Mononuclear cell (primary cell): Measurements from ENCODE around the gene CTDSP2. TPM values are rescaled to one million over a fixed set of nuclear protein-coding genes. Genes with fewer than 3 reads are reported as not detected.
"Not testable (repeated sequence)": the region's sequence is repeated elsewhere in the genome, so short reads cannot be mapped to it uniquely, and the experiment has no call there.

ENCODE experiments used
- H3K27me3 ChIP-seq: 2 replicates; pipeline ENCODE4 v1.6.0; 2011; ENCODE audit warnings: low read length, control low read depth; ENCODE audit not compliant: insufficient read depth
- H3K4me1 ChIP-seq: 2 replicates; pipeline ENCODE4 v1.5.1; 2011; ENCODE audit warnings: mild to moderate bottlenecking, low read length, control low read depth; ENCODE audit not compliant: insufficient read depth
- H3K4me3 ChIP-seq: 2 replicates; pipeline ENCODE4 v1.5.1; 2011; ENCODE audit warnings: mild to moderate bottlenecking, low read length, moderate library complexity
- H3K9me3 ChIP-seq: 2 replicates; pipeline ENCODE4 v1.5.1; 2011; ENCODE audit warnings: low read depth, mild to moderate bottlenecking, control low read depth, low read length
- total RNA-seq: library from RNA; depleted of rRNA; stranded (reverse); fragments of >200 nt; gene quantifications from one replicate; pipeline ENCODE4 v1.2.3, GENCODE V29; 2012

CTDSP2 gene
- total RNA-seq, 1 donor = 60.2 TPM

DNA sequence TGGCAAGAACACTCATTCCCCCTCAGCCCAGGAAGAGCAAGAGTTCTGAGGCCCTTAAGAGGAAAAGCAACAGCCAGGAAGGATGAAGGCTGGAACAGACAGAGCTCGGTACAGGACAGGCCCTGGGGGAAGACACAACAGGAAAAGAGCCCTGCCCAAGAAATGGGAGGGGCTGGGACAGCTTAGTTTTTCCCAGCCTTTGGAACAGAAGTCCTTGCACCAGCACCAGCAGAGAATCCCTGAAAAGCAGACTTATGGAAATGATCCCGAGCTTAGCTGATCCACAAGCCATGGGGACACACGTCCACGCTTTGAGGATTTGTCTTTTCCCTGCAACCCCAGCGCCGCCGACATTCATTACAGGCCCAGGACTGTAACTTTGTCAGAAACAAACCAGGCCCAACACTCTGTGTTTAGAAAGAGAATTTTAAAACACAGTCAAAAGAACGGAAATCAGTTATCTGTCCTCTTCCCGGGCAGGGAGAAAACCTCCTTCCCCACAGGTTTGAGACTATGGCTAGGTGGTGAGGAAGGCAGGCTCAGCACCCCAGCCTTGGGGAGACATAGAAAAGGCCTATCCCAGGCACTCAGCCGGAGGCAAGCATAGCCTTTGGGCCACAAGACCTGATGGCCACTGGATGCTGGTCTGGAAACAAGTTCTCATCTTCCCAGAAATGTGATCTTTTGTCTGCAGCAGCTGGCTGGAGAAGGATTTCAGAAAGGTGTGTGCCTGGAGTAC is 24.0 kb downstream of the CTDSP2 start:
- Histone ChIP-seq H3K4me3 (no peak overlapping the region), H3K4me1 (peaks cover under 1% of the 10 kb centered on the region), H3K9me3 (no peaks in the 10 kb centered on the region), H3K27me3 (no peaks in the 10 kb centered on the region)

DNA sequence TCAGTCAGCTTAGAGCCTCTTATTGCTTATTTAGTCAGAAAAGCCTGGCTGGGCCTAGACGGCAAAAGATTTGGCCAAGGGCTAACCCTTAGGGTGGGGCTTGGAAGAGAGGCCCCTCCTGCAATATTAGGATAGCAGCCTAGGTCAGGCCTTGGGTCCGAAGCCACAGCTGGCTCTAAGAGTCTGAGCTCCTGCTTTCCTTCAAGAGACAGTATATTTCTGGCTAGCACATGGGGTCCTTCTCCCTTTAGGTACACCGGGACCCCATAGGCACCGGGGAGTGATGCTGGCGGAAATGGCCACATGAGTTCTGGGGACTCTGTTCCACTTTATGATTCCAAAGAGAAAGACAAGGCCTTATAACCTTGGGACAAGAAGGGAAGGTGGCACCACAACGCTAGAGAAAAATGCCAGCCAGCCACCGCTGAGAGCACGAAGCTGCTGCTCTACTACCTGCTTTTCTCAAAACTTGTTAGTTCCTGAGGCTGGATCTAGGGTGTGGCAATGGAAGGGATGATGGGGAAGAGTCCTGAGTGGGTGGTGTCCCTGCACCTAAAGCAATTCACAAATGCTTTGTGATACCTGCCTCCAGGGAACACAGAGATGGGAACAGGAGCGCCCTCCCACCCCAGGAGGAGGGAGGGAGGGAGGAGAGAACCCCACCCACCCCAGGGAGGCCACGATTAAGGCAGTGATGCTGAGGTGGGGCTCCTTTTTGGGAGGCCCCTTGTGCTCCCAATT is 24.9 kb downstream of the CTDSP2 start:
- H3K4me3 ChIP-seq = no peak overlapping the region
- H3K9me3 ChIP-seq = no peaks in the 10 kb centered on the region

DNA sequence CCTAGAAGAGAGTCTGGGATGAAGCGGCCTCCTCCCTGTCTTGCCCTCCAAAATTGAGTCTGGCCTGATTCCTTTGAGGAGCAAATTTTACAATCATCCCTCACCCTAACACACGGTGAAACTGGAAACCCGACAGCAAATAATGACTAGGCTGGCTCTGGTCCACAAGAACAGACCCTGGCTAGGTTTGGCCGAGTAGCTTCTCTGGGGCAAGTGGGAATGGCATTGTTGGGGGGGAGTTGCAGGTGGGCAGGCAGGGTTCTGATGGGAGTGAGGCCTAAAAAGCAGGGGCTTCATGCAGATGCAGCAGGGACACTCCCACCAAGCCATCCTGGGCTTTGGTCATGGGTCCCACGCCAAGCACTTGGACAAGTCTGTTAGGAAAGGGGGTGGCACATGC is 25.5 kb downstream of the CTDSP2 start:
- H3K9me3 ChIP-seq, H3K4me3 ChIP-seq, H3K27me3 ChIP-seq: not testable (repeated sequence)
- H3K4me1 ChIP-seq = peaks cover 15% of the 10 kb centered on the region

More for the DNA sequence above, 24.9 kb downstream of the CTDSP2 start:
- Histone ChIP-seq H3K27me3 (no peaks in the 10 kb centered on the region), H3K4me1 (peaks cover 9% of the 10 kb centered on the region)

DNA sequence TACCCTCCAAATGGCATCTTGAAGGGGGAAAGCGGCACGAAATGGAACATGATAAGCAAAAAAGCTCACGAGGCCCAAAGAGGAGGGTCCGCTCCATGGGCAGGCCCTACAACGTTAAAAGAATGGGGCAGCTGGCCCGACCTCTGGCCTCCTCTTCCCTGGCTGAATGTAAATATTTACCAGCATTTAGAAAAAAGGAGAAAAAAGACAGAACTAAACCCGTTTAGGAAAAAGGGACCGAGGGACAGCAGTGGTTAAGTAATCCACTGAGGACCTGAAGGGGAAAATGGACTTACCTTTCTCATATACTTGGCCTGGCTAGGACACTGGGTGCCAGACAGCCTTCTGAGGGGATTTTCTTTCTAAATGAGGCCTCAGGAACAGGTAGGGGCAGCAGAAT is 26.4 kb downstream of the CTDSP2 start:
- not testable (repeated sequence) for H3K9me3 ChIP-seq, H3K4me3 ChIP-seq, H3K27me3 ChIP-seq
- peaks cover 17% of the 10 kb centered on the region for H3K4me1 ChIP-seq

DNA sequence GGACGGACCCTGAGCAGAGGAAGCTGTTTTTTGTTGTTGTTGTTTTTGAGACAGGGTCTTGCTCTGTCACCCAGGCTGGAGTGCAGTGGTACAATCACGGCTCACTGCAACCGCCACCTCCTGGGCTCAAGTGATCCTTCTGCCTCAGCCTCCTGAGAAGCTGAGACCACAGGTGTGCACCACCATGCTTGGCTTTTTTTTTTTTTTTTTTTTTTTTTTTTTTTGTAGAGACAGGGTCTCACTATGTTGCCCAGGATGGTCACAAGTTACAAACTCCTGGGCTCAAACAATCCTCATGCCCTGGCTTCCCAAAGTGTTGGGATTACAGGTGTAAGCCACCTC is 28.6 kb downstream of the CTDSP2 start:
- H3K4me1 ChIP-seq = peaks cover 17% of the 10 kb centered on the region
- H3K9me3 ChIP-seq, H3K27me3 ChIP-seq, H3K4me3 ChIP-seq: not testable (repeated sequence)

DNA sequence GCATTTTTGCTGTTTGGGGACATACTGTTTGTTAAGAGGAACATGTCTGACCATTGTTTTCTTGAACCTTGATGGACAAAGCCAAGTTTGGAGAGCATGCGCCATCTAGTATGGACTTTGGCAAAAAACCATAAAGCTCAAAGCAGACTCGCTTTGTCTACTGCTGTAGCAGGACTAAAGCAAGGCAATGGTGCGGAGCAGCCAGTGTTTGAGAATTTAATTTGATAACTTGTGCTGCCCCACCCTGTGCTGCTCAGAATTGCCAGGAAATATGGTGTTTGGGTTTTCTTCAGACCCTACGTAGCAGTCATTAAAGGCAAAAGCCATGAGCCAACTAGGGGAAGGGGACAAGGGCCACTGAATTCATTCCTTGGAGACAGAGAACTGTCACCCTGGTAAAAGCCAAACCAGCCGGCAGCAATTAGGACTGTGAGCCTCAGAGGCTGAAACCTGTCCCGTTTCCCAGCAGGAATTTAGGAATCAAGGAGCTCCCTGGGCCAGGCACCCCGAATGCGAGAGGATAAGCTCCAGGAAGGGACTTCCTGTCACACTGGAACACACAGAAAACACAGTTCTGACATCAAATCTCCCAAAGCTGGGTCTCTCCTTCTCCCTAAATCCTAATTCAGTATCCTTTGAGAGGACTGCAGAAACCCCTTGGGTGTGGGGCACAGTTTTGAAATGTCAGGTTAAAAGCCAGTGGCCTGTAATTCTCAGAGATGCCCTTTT is 29.1 kb downstream of the CTDSP2 start:
- Histone ChIP-seq H3K4me1 (peaks cover 17% of the 10 kb centered on the region), H3K9me3 (no peaks in the 10 kb centered on the region), H3K4me3 (no peak overlapping the region), H3K27me3 (no peaks in the 10 kb centered on the region)

DNA sequence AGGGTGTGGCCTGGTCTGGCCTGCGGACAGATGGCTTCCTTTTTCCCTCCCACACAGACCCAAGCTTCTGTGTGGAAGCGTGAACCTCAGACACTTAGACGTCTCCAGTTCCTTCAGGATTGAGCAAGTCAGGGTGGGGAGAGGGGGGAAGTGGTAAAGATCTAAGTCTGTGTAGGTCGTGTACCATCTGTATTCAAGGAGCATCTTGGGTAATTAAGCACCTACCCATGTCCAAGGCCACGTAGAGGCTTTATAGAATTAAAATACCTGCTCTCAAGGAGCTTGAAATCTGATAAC is 29.7 kb downstream of the CTDSP2 start:
- Histone ChIP-seq H3K4me3 (no peak overlapping the region), H3K4me1 (peaks cover 17% of the 10 kb centered on the region), H3K9me3 (no peaks in the 10 kb centered on the region), H3K27me3 (no peaks in the 10 kb centered on the region)

DNA sequence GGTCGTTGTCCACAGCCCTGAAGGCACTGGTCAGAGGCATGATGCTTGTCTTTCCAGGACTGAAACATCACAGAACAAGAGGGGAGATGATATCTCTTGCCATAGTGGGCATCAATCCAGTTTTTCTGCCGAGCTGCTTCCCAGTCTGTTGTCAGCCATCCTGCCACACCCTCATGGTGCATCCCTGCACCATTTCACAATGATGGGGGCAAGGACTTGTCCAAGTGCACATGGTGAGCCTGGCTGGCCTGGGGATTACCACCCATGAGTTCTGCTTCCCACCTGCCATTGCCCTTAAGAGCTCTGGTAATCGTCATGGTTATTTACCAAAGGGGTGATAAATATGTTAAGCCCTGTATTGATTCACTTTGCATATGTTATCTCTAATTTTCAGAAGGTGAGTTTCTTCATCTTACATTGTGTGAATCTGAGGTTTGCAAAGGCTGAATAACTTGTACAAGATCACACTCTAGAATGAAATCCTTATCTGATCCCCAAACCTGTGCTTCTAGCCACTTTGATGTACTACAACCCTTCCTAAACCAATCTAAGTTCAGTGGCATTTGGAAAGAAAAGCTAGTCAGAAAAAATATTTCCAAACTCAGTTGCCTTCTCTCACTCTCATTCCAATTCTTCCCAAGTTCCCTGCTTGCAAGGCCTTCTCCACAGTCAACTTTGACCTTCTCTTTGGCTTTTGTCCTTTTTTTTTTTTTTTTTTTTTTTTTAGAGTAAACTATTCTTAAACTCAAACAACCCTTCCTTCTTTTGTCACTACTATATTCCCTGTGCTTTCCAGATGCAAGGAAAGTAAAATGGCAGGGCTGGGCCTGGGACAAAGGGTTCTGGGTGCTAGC is 30.3 kb downstream of the CTDSP2 start:
- H3K9me3 ChIP-seq = no peaks in the 10 kb centered on the region
- no peak overlapping the region for H3K4me3 ChIP-seq
- H3K4me1 ChIP-seq = peaks cover 17% of the 10 kb centered on the region
- no peaks in the 10 kb centered on the region for H3K27me3 ChIP-seq

DNA sequence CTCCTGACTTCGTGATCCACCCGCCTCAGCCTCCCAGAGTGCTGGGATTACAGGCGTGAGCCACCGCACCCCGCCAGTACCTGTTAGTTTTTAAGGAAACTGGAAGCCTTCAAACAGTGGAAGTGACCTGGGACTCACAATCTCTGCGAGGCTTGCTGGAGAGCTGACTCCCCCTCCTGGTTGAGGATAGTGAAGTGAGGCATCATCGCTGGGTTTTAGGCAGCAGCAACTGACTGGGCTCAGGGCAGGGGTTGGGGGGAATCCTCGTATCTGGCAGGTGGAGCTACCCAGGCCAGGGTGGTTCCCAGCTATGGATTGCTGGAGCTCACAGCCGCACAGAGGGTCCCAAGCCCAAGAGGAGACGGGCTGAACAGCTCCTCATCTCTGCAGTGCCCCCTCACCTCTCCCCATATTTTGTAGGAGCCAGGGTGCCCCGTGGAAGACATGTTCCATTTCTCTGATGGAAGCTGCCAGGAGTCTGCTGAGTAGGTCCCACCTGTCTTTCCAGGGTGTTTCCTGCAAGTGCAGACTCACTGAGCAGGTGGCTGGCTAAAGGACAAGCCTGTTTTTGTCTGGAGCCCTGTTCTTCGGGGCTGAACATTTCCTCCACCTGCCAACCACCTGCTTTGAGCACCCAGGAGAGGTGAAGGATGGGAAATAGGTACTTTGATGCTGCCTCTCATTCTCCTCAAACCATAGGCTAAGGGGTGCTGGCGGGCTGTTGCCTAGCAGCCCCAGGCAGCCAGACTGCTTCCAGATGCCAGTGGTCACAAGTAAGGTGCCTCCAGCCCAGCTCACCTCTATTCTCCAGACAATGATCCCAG is 31.1 kb downstream of the CTDSP2 start:
- no peak overlapping the region for H3K4me3 ChIP-seq
- peaks cover 17% of the 10 kb centered on the region for H3K4me1 ChIP-seq
- H3K9me3 ChIP-seq = no peaks in the 10 kb centered on the region
- no peaks in the 10 kb centered on the region for H3K27me3 ChIP-seq

DNA sequence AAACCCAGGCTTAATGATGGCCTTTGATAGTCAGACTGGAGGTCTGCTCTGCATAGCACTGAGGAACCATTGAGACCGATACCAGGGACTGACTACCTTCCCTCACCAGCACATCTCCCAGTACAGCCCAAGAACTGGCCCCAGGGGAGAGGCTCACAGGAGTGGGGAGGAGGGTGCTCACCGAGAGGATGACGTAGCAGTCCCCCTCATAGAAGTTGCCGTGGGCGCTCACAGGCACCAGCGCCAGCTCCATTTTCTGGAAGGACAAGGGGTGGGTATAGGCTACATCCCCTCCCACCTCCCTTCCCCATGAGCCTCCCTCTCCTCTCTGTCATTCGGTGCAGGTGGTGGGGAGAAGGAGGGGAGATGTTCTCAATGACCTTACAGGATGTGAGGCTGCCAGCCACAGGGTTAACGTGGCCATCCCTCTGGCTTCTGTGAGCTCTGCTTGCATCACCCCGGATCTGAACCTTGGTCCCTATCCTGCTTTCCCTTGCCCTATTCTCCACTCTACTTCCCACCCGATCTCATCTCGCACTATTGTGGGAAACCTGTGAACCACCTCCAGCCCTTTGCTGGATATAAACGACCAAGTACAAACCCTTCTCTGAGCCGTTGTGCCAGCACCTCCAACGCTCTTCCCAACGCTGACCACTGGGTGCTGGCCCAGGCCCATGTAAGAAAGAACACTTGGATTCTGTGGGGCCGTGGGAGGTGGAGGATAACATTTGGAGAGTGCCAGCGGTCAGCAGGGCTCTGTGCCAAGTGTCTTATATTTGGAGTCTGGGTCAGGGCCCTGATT is 32.4 kb downstream of the CTDSP2 start:
- H3K27me3 ChIP-seq = no peaks in the 10 kb centered on the region
- H3K9me3 ChIP-seq = no peaks in the 10 kb centered on the region
- peaks cover 17% of the 10 kb centered on the region for H3K4me1 ChIP-seq
- H3K4me3 ChIP-seq = no peak overlapping the region

DNA sequence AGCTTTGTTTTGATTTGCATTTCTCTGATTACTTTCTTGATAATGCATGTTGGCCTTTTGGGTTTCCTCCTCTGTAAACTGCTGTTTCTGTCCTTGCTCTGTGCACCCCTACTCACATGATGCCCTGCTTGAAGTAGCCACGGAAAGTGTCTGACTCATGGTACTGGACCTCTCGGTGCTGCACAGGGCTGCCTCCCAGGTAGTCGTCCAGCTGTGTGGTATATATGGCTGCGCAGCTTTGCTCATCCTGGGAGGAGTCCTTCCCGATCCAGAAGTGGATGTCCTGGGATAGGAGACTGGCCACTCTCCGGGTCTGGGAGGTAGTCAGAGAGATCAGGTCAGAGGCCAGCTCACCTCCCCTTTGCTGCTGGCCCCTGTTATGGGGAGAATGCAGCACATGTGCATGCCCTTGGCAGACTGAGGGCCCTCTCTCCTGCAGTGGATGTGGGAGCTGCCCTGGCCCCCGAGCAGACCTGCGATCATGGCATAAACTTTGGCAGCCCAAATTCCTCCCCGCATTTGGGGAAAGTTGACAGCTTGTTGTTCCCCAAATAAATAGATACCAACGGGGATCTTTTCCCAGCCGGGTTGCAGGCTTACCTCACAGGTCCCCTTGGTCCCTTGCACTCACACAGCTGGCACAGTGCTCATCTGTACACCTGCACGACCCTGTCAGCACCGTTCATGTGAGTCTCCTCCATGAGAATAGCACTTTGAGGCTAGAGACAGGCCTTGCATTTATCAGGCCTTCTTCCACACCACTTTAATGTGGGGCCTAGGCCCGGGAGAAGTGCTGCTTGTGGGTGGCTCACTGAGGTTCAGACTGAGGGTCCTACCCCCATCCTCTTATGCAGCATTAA is 33.2 kb downstream of the CTDSP2 start:
- no peaks in the 10 kb centered on the region for H3K9me3 ChIP-seq
- no peaks in the 10 kb centered on the region for H3K27me3 ChIP-seq
- no peak overlapping the region for H3K4me3 ChIP-seq
- H3K4me1 ChIP-seq = peaks cover 17% of the 10 kb centered on the region

DNA sequence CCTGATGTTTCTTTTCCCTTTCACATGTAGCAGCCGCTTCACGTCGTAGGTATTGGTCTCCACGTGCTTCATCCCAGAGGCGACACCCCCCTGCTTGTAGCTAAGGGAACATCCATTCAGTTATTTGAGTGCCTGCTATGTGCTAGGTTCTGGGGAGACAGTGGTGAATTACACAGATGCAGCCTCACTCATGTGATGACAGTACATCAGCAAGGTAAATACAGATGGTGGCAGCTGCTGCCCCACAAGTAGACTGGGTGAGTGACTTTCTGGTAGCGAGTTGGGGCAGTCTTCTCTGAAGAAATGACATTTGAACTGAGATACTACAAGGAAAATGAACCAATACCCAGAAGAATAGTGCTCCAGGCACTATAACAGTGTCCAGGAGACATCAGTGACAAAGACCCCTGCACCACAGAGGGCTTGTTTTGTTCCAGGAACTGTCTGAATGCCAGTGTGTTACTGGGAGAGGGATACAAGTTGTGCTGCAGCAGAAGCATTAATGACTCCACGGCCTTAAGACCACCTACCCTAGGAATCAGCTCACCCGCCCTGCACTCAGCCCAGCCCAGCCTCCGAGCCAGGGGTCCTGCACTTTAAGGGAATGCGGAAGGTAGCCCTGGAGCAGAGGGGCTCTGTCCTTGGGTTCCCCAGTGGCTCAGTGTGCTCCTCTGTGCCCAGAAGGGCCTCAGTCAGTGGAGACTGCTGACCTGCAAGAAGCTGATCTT is 35.3 kb downstream of the CTDSP2 start:
- no peaks in the 10 kb centered on the region for H3K27me3 ChIP-seq
- H3K4me1 ChIP-seq = peaks cover 4% of the 10 kb centered on the region
- H3K9me3 ChIP-seq = no peaks in the 10 kb centered on the region
- no peak overlapping the region for H3K4me3 ChIP-seq
